Measurements from ENCODE around the gene SRPK1. TPM values are rescaled to one million over a fixed set of nuclear protein-coding genes. Genes with fewer than 3 reads are reported as not detected.

The SRPK1 gene
- total RNA-seq, 2 experiments from 2014 or later = 130 to 138 TPM

- CTCF ChIA-PET = no interaction called here
- POLR2A ChIA-PET = interaction anchor here (0.5 to 1.2 kb wide), 2 partner anchors 15 to 299 kb away, joined by 4 to 7 read pairs; partner anchors contain the start of gene SRPK1
Observed at GRCh38 chr6:35905841-35906498, 14.9 kb downstream of the SRPK1 start.

- CTCF ChIA-PET = no interaction called here
- POLR2A ChIA-PET = interaction anchor here (0.5 to 1.2 kb wide), 2 partner anchors 16 to 299 kb away, joined by 4 to 7 read pairs; partner anchors contain the start of gene SRPK1
Observed at GRCh38 chr6:35905141-35905785, 15.6 kb downstream of the SRPK1 start.

- CTCF ChIA-PET = no interaction called here
- POLR2A ChIA-PET = no interaction called here
Observed at GRCh38 chr6:35903679-35904078, 17.2 kb downstream of the SRPK1 start.

- CTCF ChIA-PET = no interaction called here
- POLR2A ChIA-PET = no interaction called here
Observed at GRCh38 chr6:35900448-35900847, 20.4 kb downstream of the SRPK1 start.

- POLR2A ChIA-PET = no interaction called here
- CTCF ChIA-PET = interaction anchor here (1.4 kb wide), 1 partner anchor 10 kb away, joined by 3 read pairs; no protein-coding TSS in a partner anchor
Observed at GRCh38 chr6:35898003-35898402, 22.9 kb downstream of the SRPK1 start.

GRCh38 chr6:35897486-35897885 lies 23.4 kb downstream of the SRPK1 start:
- POLR2A ChIA-PET = no interaction called here
- CTCF ChIA-PET = interaction anchor here (1.4 kb wide), 1 partner anchor 10 kb away, joined by 3 read pairs; no protein-coding TSS in a partner anchor

- POLR2A ChIA-PET = no interaction called here
- CTCF ChIA-PET = interaction anchor here (1.4 kb wide), 1 partner anchor 9 kb away, joined by 3 read pairs; no protein-coding TSS in a partner anchor
Observed at GRCh38 chr6:35897036-35897435, 23.9 kb downstream of the SRPK1 start.

GRCh38 chr6:35896228-35896627 lies 24.7 kb downstream of the SRPK1 start:
- ChIA-PET POLR2A (no interaction called here), CTCF (no interaction called here)

GRCh38 chr6:35895560-35895959 lies 25.3 kb downstream of the SRPK1 start:
- POLR2A ChIA-PET = no interaction called here

GRCh38 chr6:35894776-35895175 lies 26.1 kb downstream of the SRPK1 start:
- POLR2A ChIA-PET = no interaction called here

More at GRCh38 chr6:35895560-35895959, 25.3 kb downstream of the SRPK1 start:
- CTCF ChIA-PET = no interaction called here

GRCh38 chr6:35893246-35893645 lies 27.7 kb downstream of the SRPK1 start:
- CTCF ChIA-PET = no interaction called here
- POLR2A ChIA-PET = no interaction called here

More at GRCh38 chr6:35894776-35895175, 26.1 kb downstream of the SRPK1 start:
- CTCF ChIA-PET = no interaction called here

- POLR2A ChIA-PET = no interaction called here
- CTCF ChIA-PET = no interaction called here
Observed at GRCh38 chr6:35892482-35892881, 28.4 kb downstream of the SRPK1 start.

- POLR2A ChIA-PET = no interaction called here
Observed at GRCh38 chr6:35879151-35879550, 41.7 kb downstream of the SRPK1 start.

GRCh38 chr6:35876902-35877301 lies 44.0 kb downstream of the SRPK1 start:
- ChIA-PET POLR2A (no interaction called here), CTCF (no interaction called here)

More at GRCh38 chr6:35879151-35879550, 41.7 kb downstream of the SRPK1 start:
- CTCF ChIA-PET = no interaction called here

GRCh38 chr6:35874730-35875129 lies 46.2 kb downstream of the SRPK1 start:
- POLR2A ChIA-PET = no interaction called here
- CTCF ChIA-PET = interaction anchor here (1.0 kb wide), 1 partner anchor 138 kb away, joined by 4 read pairs; no protein-coding TSS in a partner anchor

GRCh38 chr6:35859367-35859766 lies 61.5 kb downstream of the SRPK1 start:
- POLR2A ChIA-PET = no interaction called here
- CTCF ChIA-PET = interaction anchor here (0.7 kb wide), 1 partner anchor 465 kb away, joined by 3 read pairs; no protein-coding TSS in a partner anchor

- POLR2A ChIA-PET = no interaction called here
- CTCF ChIA-PET = no interaction called here
Observed at GRCh38 chr6:35857853-35858252, 63.0 kb downstream of the SRPK1 start.

GRCh38 chr6:35856250-35856649 lies 64.6 kb downstream of the SRPK1 start:
- POLR2A ChIA-PET = no interaction called here

GRCh38 chr6:35852994-35853393 lies 67.9 kb downstream of the SRPK1 start:
- POLR2A ChIA-PET = no interaction called here
- CTCF ChIA-PET = interaction anchor here (0.6 kb wide), 1 partner anchor 343 kb away, joined by 3 read pairs; no protein-coding TSS in a partner anchor

More at GRCh38 chr6:35856250-35856649, 64.6 kb downstream of the SRPK1 start:
- CTCF ChIA-PET = no interaction called here

GRCh38 chr6:35850208-35850607 lies 70.7 kb downstream of the SRPK1 start:
- ChIA-PET CTCF (no interaction called here), POLR2A (no interaction called here)

GRCh38 chr6:35844290-35844689 lies 76.6 kb downstream of the SRPK1 start:
- POLR2A ChIA-PET = no interaction called here
- CTCF ChIA-PET = no interaction called here
